ENCODE data around the gene ABL2.
"Not testable (repeated sequence)": the region's sequence is repeated elsewhere in the genome, so short reads cannot be mapped to it uniquely, and the experiment has no call there.

GRCh38 chr1:179135707-179136106 lies 93.8 kb downstream of the ABL2 start:
- not testable (repeated sequence) for TF ChIP-seq CTCF (IDR thresholded peaks at IDR 0.05); SIN3A (IDR thresholded peaks at IDR 0.05; ENCODE audit: borderline replicate concordance, insufficient read depth, low read depth, low read length); POLR2AphosphoS5 (IDR thresholded peaks at IDR 0.05; ENCODE audit: low read depth, low read length); TCF7L2 (IDR thresholded peaks at IDR 0.05; ENCODE audit: low read depth, low read length); REST (IDR thresholded peaks at IDR 0.05; ENCODE audit: insufficient read depth in 1 of 2, low read depth in 2 of 2, low read length in 1 of 2)

Measured in Panc1 (cell line).